Fibroblast of skin of left biceps (primary cell): ENCODE measurements around the gene CCT7.

ENCODE experiments used
- DNase-seq, 2 experiments: peaks; one replicate each; pipeline ENCODE4 v3.0.0-alpha.2; 2013; ENCODE audit warnings: low read depth in 2 of 2

Gene CCT7

DNA sequence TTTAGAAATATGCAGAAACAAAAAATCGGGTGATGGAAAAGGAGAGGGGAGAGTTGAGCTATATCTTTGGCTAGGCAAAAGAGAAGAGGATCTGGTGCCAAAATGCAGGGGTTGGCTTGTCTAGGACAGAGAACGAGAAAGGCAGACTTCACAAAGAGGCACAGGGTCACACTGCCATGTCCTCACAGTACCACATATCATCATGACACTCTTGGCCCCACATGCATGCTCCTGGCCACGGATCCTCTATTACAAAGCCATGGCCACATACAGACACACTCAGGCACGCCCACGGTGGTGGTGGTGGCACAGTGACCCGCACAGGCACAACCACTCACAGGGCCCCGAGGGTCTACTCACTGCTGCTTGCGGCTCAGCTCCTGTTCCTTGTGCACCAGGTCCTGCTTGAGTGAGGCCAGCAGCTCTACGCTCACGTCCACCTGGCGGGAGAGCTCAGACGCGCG, 34.3 kb downstream of the CCT7 start:
- DNase-seq = no peak

DNA sequence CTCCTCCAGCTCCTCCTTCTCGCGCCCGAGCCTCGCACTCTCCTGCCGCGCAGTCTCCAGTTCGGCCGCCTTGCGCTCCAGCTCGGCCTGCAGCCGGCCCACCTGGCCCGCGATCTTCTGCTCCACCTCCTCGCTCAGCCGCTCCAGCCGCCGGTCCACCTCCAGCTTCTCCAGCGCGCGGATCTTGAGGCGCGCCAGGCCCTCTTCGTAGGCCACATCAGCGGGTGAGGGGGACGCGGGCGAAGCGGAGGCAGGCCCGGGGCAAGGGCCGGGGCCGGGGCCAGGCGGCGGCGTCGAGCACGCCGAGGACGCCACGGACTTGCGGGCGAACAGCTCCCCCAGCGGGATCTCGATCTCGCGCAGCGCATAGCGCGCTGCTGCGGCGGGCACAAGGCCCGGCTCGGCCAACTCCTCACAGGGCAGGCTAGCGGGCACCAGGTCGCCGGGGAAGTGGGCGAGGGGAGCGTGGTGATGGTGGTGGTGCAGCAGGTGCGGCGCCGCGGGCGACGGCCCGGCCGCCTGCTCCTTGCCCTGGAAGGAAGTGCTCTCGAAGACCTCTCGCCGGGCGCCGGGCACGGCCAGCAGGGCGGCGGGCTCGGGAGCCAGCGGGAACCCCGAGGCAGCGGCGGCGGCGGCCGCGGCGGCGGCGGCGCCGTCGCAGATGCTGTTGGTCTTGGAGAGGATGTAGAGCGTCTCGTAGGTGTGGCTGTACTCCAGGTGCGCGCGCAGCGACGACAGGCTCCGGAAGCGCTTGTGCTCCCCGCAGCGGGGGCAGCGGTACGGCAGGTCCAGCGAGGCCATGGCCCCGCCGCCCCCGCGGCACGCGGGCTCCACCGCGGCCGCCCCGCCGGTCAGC, 35.0 kb downstream of the CCT7 start:
- DNase-seq = no peak

DNA sequence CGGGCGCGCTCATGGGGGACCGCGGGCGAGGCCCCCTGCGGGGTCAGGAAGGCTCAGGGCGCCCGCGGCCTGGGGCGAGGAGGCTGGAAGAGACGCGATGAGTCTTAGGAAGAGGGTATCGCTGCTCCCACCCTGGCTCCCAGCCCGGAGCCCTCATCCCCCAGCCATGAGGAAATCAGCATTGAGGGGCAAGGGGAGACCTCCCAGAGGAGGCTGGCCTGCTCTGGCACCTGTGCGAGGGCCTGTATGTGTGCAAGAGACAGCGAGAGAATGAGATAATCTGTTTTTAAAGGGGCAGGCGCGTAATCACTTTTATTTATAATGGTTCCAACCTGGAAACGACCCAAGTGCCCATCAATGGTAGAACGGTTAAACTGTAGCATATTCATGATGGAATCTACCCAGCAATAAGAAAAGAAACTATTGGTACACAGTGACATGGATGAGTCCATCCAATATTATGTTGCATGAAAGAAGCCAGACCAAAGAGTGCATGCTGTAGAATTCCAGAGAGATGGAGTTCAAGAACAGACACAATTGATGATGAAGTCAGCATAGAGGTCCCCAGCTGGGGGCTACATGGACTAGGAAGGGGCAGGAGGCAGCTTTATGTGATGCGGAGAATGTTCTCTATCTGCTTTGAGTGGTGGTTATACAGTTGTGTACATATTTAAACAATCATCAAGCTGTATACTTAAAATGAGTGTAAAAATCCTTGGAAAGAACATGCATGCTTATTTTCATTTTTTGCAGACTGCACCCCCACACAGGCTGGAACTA, 35.8 kb downstream of the CCT7 start:
- no peak for DNase-seq

DNA sequence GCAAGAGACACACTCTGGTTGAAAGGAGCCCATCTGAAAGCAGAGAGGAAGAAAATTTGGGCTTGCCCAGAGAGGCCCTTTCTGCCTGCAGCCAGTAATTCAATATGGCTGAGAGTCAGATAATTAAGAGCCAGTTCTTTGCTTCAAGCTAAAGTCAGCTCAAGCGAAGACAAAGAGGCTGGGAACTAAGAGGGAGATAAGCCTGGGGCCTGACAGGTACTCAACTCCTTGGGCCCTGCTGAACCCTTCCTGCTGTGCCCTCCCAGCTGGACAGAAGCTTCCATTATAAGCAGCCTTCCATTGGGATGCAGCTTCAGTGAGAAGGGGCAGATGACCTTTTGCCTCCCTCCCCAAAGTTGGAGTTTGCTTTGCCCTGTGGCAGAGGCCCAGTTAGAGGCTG, 38.2 kb downstream of the CCT7 start:
- no peak for DNase-seq

DNA sequence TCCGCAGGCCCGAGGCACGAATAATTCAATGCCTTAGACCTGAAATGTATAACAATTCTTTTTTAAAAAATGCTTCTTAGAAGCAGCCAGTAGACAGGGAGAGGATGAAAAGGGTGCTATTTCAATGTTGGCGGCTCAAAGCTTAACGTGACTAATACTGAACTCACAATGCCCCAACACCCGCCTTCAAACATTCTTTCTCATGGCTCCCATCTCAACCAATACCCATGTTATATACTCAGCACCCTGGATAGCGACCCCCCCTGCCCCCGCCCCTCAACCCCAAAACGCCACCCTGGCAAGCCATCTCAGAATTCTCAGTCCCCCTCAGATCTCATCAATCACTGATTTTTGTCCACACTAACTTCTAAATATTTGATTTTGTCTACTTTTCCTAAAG, 45.7 kb downstream of the CCT7 start:
- no peak for DNase-seq

DNA sequence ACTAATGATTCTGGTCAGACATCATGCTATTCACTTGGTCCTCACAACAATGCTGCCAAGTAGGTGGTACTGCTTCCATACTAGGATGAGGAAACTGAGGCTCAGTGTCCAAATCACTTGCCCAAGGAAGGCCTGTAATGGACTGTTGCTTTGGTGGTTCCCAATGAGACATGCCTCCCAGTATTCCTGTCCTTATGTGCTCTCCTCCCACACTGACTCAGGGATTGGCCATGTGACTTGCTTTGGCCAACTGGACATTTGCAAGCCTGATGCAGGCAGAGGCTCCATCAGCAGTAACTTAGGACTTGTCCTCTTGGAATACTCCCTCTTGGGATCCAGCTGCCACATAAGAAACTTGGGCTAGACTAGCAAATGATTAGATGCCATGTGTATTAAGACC, 47.1 kb downstream of the CCT7 start:
- no peak for DNase-seq

DNA sequence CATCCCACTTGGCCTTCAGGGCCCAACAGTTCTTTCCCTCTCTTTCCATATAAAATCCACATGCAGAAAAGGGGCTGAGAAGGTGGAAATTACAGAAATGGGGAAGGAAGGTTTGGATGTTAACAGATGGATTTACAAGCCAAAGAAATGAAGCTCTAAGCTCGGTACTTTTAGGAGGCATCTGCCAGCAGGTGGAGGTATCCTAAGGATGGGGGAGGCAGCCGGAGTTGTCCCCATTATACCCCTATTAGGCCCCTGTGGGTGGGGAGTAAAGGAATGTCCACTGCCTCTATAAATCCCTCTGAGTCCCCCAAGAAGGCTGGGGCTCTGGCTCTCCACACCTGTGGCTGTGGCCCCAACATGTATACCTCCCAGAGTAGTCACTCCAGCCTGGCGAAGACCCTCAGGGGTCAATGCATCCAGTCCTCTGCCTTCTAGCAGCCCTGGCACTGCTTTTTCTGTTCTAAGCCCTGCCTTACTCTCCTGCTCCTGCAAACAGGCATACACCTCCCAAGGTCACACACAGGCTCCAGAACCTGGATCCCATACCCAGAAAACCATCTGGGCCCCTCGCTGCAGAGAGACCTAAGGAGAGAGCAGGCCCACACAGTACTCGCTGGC, 48.9 kb downstream of the CCT7 start:
- DNase-seq = no peak

DNA sequence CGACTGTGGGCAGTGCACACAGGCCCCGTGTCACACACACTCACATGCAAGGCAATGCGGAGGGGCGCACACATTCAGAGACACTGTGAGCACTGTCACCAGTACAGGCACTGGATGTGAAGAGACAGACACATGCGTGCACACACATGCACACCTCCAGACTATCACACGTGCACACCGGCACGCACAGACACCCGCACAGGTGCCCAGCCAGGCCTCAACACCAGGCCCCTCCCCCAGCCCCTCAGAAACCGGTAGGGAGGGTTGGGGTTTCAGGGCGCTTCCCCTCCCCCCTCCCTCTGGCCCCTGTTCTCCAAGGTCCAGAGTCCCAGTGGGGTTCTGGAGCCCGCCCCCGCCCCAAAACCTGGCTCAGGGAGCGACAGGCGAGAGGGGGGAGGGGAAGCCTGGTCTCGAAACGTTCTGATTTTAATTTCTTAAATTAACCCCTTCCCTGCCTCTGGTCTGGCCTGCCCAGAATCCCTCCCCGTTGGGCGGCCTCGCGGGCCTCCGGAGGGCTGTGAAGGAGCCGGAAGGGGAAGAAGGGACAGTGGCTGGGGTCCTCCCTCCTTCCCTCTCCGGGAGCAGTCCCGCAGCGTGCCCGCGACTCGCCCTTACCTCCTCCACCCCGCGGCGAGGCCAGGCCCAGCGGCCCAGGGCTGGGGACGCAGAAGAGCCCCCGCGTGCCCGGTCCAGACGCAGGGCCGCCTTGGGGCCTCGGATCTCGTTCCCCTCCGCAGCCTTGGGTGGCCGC, 49.6 kb downstream of the CCT7 start:
- no peak for DNase-seq

DNA sequence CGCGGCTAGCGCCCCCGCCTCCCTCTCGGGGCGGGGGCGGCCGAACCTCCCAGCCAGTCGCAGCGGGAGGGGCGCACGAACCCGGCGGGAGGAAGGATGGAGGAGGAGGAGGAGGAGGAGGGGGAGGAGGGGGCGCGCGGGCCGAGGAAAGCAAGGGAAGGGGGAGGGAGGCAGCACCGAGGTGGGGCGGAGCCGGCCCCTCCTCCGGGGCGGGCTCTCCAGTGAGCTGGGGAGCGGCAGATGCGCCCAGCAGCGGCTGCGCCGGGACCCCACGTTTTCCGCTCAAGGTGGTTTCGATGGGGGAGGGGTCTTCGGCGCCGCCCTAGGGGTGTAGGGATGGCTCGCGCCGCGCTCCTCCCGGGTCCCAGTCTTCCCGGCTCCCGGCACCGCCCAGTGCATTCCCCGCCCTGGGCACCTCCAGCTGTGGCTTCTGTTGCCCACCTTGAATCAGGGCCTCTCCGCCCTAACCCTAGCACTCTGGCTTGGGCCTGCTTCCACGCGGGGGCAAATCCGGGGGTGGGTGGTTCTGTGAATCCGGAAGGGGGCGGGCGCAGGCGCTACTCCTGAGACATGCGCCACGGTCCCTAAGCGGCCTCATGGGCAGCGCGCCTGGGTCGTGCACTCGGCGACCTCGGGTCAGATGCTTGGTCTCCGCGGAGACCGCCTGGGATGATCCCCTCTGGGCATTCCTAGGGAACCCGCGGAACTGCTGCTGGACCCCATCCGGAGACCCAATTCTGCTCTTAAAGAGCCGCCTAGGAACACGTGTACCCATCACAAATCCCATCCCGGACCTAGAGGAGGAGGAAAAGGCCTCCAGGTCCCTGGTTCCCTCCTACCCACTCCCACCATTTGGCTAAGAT, 50.4 kb downstream of the CCT7 start, which contains the start of gene FBXO41:
TSS of gene FBXO41 (minus strand) at position 183 of the 863 bp plus-strand sequence. CDS start 14,848 bp downstream, outside the sequence.
- DNase-seq = no peak

DNA sequence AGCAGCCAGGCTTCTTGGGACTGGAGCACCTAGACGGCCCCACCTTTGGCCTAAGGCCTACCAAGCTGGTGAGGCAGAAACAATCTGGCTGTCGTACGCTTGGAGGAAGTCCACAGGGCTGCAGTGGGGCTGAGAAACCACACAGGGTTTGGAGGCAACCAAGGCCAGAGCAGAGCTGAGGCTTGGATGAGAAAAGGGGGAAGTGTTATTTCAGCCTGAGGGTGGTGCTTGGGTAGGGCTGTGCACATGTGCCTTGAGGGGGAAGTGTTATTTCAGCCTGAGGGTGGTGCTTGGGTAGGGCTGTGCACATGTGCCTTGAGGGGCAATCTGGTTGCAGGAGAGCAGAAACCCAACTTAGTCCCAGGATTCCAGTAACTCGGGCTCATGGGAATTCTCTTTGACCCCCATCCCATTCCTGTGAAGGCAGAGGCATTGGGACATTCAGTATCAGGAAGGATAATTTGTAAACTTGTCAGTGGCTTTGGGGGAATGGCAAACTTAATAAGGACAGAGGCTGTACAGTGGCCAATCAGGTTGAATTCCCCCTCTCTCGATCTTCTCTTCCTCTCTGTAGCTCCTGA, 51.1 kb downstream of the CCT7 start:
- DNase-seq = no peak

DNA sequence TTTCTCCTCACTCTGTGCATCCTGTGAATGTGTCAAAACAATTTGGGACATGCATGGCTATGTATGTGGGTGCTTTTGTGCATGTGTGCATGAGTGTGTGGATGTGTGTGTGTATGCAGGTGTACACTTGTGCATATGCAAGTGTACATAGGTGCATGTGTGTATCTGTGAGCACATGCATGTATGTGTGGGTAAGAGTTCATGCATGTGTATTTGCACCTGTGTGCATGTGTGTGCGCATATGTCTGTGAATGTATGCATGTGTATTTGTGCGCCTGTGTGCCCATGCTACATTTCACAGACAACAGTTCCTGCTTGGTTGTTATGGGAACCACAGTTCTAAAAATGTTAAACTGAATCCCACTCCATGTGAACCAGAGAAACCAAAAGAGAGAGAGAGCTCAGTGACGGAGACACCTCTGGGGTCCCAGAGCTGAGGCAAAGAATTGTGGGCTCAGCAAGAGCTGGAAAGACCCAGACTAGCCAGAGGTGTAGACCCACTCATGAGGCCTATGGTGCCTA, 52.1 kb downstream of the CCT7 start:
- no peak for DNase-seq

DNA sequence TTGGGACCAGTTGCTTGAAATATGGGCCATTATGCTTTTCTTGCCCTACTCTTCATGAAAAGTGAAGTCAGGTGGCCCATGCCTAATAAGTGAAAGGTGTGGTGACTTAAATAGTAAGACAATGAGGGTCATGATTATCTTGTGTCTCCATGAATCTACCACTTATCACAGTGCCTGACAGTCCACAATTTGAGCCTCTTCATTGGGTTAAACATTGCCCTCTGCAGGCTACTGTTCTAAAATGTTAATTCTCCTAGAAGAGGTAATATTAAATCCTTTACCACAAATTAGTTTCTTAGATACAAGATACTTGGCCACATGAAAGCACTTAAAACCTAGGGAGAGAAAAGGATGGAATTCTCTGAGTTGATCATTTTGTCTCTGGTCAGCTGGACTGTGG, 55.2 kb downstream of the CCT7 start:
- DNase-seq = no peak

DNA sequence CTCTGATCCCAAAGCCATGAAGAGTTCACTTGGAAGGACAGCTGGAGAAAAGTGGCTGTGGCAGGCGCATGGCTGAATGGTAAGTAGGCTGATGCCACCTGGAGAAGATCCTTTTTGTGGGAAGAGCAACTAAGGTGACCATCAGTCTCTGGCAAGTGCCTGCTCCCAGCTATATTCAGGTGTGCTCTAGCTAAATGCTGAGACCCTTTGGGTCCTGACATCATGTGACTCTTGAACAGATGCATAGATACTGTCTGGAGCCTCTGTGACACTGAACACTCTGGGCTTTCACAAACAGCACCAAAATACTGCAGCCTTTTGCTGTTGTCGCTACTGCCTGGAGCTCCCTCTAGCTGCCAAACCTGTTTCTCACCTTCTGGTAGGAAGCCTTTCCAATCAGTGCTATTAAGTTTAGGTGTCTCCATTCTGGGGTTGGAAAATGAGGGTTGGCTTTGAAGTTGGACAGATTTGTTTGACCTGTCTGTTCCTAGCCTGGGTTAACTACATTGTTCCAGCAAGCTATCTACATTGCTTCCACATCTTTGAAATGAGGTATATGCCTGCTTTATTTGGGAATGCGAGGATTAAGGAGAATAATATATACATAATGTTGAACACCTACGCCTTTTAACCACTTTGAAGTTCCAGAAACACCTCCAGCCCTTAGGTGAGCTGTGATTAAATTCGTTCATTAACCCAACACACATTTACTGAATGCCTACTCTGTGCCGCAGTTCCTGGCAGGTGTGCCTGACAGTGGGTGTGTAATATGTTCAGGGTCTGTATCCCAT, 56.1 kb downstream of the CCT7 start:
- no peak for DNase-seq

DNA sequence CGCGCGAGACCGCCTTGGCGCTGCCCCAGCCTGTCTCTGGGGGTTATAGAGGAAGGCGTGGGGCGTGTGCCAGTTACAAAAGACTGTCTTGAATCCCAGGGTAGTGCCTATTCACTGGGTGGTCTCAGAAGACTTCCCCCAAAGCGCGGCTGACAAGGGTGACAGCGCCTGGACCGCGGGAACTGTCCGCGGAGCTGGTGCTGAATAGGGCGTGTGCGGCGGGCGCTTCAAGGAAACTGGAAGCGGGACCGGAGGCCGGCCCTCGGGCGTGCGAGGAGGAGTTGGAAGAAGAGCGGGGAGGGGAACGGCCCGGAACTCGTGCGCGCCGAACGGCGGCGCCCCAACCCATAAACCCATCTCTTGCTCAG, 57.0 kb downstream of the CCT7 start:
- DNase-seq = no peak

DNA sequence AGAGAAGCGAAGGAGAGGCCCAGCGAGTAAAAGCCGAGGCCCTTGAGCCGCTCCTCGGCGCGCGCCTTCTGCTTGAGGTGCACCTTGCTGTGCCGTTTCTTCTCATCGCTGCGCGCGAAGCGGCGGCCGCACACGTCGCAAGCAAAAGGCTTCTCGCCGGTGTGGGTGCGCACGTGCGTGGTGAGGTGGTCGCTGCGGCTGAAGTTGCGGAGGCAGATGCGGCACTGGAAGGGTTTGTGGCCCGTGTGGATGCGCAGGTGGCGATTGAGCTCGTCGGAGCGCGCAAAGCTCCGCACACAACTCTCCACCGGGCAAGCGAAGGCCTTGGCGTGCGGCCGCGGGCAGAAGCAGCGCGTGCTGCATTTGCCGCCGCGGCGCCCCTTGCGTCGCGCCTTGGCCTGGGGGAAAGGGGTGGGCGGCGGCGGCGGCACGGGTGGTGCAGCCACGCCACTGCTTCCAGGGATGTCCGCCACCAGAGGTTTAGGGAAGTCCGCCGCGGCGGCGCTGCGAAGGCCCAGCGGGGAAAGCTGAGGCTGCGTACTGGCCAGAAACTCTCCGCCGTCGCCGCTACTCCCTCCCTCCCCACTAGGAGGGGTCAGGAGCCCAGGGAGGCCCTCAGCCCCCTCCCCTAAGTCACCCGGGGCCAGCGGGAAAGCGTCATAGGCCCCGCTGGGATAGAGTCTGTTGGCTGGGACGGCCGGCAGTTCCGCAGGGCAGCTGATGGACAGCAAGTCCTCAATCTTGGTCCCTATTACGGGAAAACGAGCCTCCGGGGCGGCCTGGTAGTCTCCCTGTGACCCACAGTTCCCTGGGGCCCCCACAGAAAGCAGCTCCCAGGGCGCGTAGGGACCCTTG, 57.6 kb downstream of the CCT7 start:
- no peak for DNase-seq

DNA sequence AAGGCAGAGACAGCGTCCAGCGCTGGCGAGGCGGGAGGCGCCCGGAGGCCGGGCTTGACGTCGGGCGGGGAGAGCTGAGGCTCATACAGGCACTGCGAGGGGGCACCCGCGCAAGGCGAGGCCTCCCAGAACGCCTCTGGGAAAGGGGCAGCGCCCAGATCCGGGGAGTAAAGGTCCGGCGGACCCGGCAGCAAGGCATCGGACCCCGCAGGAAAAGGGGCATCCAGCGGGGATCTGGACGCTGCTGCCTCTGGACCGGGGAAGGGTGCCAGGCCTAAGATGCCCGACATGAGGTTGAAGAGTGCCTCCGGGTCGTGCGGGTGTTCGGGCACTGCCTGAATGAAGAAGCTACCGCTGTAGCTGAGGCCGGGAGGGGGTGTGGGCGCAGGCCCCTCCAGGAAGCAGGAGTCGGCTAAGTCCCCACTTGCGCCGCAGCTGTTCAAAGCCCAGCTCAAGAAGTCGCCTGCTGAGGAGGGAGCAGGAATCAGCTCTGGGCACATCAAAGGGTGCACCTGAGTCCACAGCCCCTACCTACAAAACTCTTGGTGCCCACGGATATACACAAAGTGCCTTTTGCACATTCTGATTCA, 58.3 kb downstream of the CCT7 start:
- no peak for DNase-seq

DNA sequence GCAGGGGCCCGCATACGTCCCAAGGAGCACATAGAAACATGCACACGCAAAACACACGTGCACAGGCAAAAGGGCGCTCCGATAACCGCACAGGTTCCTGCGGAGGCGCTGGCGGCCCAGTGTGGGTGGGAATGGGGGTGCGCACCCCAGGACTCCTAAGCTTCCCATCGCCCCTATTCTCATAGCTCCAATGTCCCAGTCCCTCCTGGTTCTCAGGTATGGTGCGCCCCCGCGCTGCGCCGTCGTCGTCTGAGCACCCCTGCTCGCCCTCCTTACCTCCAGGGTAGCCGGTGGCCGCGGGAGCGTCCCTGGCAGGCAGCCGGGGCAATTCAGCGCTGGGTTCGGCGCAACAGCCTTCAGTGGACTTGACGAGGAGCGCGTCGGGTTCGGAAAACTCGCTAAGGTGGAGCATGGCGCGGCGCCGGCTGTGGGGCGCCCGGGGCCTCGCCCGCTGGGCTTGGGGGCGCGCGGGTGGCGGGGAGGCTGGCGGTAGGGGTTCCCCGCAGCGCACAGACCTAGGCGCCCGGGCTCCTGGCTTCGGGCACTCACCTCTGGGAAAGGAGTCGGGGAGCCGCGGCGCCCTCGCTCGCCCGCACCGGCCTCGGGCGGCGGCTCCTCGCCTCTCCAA, 58.9 kb downstream of the CCT7 start:
- DNase-seq = no peak
